Measurements from ENCODE around the gene ANKRD13A.
"Not testable (repeated sequence)": the region's sequence is repeated elsewhere in the genome, so short reads cannot be mapped to it uniquely, and the experiment has no call there.

The ANKRD13A gene

DNA sequence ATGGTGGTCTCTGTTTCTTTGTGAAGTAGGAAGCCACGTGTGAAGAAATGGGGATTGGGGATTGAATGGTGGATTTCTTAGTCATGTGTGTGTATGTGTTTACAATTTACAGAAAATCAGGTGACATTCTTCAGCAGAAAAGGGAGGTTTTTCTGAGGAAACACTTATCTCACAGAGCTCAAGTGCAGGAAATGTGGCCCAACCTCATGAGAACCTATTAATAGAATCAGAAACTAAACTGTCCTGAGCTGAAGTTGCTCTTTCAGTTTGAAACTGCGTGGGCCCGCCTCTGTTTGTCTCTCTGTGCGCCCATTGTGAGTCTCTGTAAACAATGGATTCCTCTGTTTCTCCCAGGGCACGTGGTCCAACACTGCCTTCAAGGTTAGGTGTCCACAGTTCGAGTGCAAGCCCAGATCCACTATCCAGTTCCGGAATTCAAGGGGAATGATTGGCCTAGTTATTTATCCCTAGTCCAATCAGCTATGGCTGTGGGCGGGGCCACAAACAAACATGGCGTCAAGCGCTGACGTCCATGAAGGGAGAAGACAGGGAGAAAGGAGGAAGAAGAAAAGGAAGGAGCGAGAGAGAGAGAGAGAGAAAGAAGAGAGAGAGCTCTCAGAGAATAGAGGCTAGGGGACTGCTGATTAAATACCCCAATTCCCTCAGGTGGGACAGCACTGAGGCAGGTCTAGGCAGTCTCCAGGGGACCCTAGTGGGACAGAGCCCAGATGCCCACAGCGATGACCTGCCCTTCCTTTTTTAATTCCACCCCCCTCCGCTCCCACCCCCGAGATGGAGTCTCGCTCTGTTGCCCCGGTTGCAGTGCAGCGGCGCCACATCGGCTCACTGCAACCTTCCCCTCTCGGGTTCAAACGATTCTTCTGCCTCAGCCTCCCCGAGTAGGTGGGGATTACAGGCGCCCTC is 80.5 kb downstream of the ANKRD13A start:
- peak; percentile 33 to 54 for DNase-seq (ENCODE audit: low read depth in 2 of 2)

GRCh38 chr12:110080410-110080809 is 81.2 kb downstream of the ANKRD13A start:
- no peak for DNase-seq (ENCODE audit: low read depth in 2 of 2)

- DNase-seq (ENCODE audit: low read depth in 2 of 2), result no peak
Measured at GRCh38 chr12:110084314-110085015, 85.2 kb downstream of the ANKRD13A start.

- DNase-seq (ENCODE audit: low read depth in 2 of 2), result not testable (repeated sequence)
Measured at GRCh38 chr12:110088216-110088615, 89.0 kb downstream of the ANKRD13A start.

DNA sequence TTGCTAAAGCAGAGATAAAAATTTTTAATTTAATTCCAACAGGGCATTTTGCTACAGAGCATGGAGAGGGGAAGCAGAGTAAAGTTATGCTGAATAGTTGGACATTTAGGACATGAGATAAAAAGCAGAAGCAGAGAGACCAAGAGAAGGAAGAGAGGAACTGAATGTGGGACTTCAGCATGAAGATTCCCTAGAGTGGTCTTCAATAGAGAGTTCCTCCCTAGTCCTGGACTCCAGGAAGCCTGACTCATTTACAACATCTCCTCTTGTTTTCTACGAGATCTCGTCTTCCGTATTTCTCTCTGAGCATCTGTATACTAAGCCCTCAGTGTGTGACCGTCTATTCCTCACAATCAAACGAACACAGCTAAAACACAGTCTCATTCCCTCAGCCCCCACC is 89.7 kb downstream of the ANKRD13A start:
- no peak for DNase-seq (ENCODE audit: low read depth in 2 of 2)

Data from stimulated activated CD8-positive, alpha-beta memory T cell treated with anti-CD3 and anti-CD28 coated beads, Interleukin-2, amount 100 ng/mL, for 1 hour (primary cell).